ENCODE results near the gene CBFA2T3.

DNA sequence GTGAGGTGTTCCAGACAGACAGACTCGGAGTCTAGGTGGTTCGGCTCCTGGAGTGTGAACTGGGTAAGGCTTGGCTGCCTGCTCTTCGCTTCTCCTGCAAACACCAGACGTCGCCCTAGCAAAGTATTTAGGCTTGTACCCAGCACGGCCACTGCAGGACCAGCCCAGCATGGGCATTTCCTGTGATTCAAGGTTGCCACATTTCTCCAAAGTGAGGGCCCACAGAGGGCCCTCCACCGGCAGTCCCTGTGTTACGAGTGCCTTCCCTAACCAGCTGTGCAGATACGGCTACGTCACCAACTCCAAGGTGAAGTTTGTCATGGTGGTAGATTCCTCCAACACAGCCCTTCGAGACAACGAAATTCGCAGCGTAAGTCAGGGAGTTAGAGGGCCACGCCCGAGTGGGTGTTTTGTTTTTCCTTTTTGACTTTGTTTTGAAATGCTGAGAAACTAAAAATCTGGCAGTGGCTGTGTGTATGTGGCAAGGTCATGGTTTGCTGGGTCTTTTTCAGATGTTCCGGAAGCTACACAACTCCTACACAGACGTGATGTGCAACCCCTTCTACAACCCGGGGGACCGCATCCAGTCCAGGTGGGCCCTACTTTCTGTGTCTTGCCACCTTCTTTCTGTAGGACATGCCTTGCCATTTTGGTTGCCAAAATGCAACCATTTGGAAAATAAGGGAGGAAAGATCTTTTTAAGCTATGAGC lies 117.5 kb downstream of the CBFA2T3 start:
- TF ChIP-seq POLR2A (IDR thresholded peaks at IDR 0.05) = no peak
- TF ChIP-seq, protein P1, sequence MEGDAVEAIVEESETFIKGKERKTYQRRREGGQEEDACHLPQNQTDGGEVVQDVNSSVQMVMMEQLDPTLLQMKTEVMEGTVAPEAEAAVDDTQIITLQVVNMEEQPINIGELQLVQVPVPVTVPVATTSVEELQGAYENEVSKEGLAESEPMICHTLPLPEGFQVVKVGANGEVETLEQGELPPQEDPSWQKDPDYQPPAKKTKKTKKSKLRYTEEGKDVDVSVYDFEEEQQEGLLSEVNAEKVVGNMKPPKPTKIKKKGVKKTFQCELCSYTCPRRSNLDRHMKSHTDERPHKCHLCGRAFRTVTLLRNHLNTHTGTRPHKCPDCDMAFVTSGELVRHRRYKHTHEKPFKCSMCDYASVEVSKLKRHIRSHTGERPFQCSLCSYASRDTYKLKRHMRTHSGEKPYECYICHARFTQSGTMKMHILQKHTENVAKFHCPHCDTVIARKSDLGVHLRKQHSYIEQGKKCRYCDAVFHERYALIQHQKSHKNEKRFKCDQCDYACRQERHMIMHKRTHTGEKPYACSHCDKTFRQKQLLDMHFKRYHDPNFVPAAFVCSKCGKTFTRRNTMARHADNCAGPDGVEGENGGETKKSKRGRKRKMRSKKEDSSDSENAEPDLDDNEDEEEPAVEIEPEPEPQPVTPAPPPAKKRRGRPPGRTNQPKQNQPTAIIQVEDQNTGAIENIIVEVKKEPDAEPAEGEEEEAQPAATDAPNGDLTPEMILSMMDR (IDR thresholded peaks at IDR 0.05) = no peak
- TF ChIP-seq EP300 (IDR thresholded peaks at IDR 0.05) = no peak
